Stimulated activated memory B cell treated with anti-CD40 and anti-IgM and Interleukin-4, amounts not matched to agents 10 μg/mL and 1 μg/mL and 100 μg/mL, for 72 hours (primary cell): Measurements from ENCODE around the gene GCC2.

ENCODE experiments used
- ATAC-seq: fragments of 150-1000 bp; cut with Tn5 transposase; 2 replicates; pipeline ENCODE4 v1.10.0; 2021
- H3K27ac Mint-ChIP-seq: one replicate; pipeline ENCODE4 v1.8.0; 2022; ENCODE audit warnings: mild to moderate bottlenecking, mixed read lengths
- H3K27me3 Mint-ChIP-seq: one replicate; pipeline ENCODE4 v1.8.0; 2022; ENCODE audit warnings: mixed read lengths
- H3K36me3 Mint-ChIP-seq: one replicate; pipeline ENCODE4 v1.8.0; 2022; ENCODE audit warnings: mixed read lengths
- H3K4me1 Mint-ChIP-seq: one replicate; pipeline ENCODE4 v1.8.0; 2022; ENCODE audit warnings: mixed read lengths
- H3K4me3 Mint-ChIP-seq: one replicate; pipeline ENCODE4 v1.8.0; 2022; ENCODE audit warnings: mild to moderate bottlenecking, moderate library complexity, mixed read lengths
- H3K9me3 Mint-ChIP-seq: one replicate; pipeline ENCODE4 v1.8.0; 2022; ENCODE audit warnings: mixed read lengths

GCC2 gene

DNA sequence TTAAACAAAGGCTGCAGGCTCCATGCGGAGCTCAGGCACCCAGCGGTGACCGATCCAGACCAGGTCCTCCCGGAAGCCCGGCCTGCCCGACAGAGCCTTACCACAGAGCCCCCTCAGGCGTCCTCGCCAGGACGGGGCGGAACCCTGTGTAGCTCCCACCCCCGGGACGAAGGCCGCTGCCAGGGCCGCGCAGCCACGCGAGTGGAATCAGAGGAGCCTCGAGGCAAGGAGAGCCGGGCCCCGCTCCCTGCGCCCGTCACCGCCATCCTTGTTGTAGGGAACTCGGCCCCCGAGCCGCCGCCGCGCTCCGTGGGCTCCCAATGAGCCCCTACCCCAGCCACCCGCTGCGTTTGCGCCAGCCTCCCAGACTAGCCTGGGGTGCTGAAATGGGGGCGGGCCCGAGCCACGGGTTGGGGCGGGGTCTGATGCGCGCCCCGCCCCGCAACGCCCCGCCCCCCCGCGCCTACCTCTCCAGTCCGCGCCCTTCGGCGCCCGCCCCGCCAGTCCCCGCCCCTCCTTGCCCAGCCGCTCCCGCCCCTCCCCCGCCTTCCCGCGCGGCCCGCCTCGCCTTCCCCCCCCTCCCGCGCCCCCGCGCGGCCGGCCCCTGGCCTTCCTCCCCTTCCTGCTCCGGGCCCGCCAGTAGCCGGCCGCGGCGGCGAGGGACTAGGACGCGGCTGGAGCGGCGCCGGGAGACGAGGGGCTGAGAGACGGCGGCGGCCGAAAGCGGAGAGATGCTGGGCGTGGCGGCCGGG lies 85.0 kb downstream of the GCC2 start, which contains the start of gene LIMS1:
TSS of gene LIMS1 (plus strand) at position 639 of the 752 bp plus-strand sequence. CDS start at position 732, 93 bp downstream.
- peak; percentile 97 for ATAC-seq

DNA sequence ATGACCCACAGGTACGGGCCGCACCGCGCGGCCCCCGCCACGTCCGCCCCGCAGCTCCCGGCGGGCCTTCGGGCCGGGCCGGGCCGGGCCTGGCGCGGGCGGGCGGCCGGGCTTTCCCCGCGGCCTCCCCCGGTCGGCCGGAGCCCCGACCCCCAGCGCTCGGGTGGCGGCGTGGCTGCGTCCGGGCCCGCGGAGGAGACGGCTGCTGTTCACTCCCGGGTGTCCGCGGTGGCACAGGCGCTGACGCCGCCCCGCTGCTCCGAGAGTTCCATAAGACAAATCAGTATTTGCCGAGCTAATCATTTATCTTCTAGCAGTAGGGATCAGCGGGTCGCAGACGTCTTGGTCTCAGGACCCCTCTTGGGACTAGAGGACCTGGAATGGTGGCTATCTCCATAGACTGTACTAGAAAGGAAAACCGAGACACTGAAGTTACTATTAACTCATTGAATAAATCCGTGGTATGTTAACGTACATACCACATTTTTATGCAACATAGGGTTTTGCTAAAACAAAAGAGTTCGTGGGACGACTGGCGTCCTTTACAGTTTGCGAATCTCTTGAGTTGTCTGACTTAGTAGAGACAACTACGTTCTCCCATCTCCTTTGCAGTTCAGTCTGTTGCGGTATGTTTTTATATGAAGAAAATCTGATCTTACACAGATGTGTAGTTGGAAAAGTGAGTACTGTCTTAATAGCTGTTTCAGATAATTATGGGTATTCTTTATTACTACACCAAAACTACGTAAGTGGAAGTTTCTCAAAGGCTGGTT lies 85.8 kb downstream of the GCC2 start:
- Mint-ChIP-seq H3K9me3 (no peaks in the 10 kb centered on the region), H3K27me3 (no peaks in the 10 kb centered on the region), H3K4me3 (peak overlapping the region; percentile 92), H3K27ac (peak overlapping the region; percentile 79), H3K4me1 (peaks cover 39% of the 10 kb centered on the region), H3K36me3 (peaks cover 5% of the 10 kb centered on the region)
- peak; percentile 67 for ATAC-seq

More for the DNA sequence above, 85.0 kb downstream of the GCC2 start, which contains the start of gene LIMS1:
- Mint-ChIP-seq H3K4me1 (peaks cover 39% of the 10 kb centered on the region), H3K4me3 (peak within 1 kb of the TSS; percentile 92), H3K27ac (peak within 1 kb of the TSS; percentile 79), H3K36me3 (peaks cover 5% of the 10 kb centered on the region), H3K9me3 (no peaks in the 10 kb centered on the region), H3K27me3 (no peaks in the 10 kb centered on the region)

DNA sequence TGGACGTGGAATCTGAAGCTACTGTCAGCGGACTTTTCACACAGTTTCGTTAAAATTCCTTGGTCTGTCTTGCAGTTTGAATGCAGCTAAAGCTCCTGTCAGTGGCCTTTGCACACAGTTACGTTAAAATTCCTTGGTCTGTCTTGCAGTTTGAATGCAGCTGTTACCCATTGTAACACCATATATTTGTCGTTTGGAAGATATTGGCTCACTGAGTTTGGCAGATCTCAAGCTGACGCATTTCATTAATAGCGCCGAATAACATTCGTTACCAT lies 86.3 kb downstream of the GCC2 start:
- Mint-ChIP-seq H3K36me3 (peaks cover 5% of the 10 kb centered on the region), H3K9me3 (no peaks in the 10 kb centered on the region), H3K4me3 (peak overlapping the region; percentile 92), H3K27me3 (no peaks in the 10 kb centered on the region), H3K4me1 (peaks cover 39% of the 10 kb centered on the region), H3K27ac (peak overlapping the region; percentile 79)
- ATAC-seq, result no peak

DNA sequence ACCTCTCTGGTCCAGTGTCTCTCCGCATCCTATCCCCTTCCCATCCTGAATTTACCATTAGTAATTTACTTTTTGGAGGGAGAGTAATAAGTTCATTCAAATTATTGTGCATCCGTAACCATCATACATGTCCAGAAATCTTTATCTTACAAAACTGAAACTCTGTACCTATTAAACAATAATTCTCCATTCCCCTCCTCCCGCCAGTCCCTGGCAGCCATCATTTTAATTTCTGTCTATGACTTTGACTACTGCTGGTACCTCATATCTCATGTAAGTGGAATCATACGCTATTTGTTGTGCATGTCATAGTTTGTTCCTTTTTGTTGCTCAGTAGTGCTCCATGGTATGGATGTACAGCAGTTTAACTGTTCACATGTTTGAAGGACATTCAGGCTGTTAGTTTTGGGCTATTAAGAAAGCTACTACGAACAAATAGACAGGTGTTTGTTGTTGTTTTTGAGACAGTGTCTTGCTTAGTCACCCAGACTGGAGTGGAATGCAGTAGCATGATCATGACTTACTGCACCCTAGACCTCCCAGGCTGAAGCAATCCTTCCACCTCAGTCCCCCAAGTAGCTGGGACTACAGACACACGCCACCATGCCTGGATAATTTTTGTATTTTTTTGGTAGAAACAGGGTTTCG lies 87.3 kb downstream of the GCC2 start:
- H3K4me3 Mint-ChIP-seq, result peak overlapping the region; percentile 7
- H3K9me3 Mint-ChIP-seq, result no peaks in the 10 kb centered on the region
- no peak for ATAC-seq
- H3K27ac Mint-ChIP-seq, result no peak overlapping the region
- H3K36me3 Mint-ChIP-seq, result peaks cover 5% of the 10 kb centered on the region
- no peaks in the 10 kb centered on the region for H3K27me3 Mint-ChIP-seq
- H3K4me1 Mint-ChIP-seq, result peaks cover 33% of the 10 kb centered on the region

GRCh38 chr2:108536911-108537310 lies 87.9 kb downstream of the GCC2 start:
- peaks cover 31% of the 10 kb centered on the region for H3K4me1 Mint-ChIP-seq
- H3K27me3 Mint-ChIP-seq, result no peaks in the 10 kb centered on the region
- no peak overlapping the region for H3K4me3 Mint-ChIP-seq
- no peak overlapping the region for H3K27ac Mint-ChIP-seq
- no peaks in the 10 kb centered on the region for H3K9me3 Mint-ChIP-seq
- no peak for ATAC-seq
- peaks cover 5% of the 10 kb centered on the region for H3K36me3 Mint-ChIP-seq

DNA sequence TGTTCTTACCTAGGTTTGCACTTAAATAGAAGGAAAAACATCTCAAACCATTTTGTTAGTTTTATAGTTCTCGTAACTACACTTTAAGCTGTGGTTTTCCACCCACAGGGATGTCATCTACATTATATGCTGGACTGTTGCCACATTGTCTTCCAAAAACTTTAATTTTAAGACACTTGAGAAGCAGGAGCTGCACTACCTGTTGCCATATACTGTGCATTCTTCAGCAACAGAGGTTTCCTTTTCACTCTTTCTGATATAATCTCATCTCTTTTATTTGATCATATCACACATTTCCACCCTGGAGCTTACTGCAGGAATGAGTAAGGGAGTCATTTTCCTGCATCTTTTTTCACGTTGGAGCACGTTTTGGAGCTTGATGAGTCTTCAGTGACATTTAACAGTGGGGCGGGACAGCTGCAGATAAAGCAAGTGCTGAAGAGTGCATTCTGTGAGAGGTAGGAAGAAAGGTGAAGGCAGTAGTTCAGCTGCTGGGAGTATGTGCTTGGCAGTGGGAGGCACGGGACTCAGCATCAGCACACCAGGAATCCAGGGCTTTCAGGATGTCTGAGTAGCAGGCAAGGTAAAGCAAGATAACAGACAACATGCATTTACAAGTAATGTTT lies 89.1 kb downstream of the GCC2 start:
- Mint-ChIP-seq H3K4me3 (no peak overlapping the region), H3K4me1 (peaks cover 27% of the 10 kb centered on the region), H3K27me3 (no peaks in the 10 kb centered on the region), H3K36me3 (peaks cover 5% of the 10 kb centered on the region), H3K9me3 (no peaks in the 10 kb centered on the region), H3K27ac (peak overlapping the region; percentile 3)
- ATAC-seq, result no peak

GRCh38 chr2:108541451-108541850 lies 92.4 kb downstream of the GCC2 start:
- ATAC-seq, result no peak
- no peak overlapping the region for H3K4me3 Mint-ChIP-seq
- no peak overlapping the region for H3K27ac Mint-ChIP-seq
- H3K9me3 Mint-ChIP-seq, result no peaks in the 10 kb centered on the region
- no peaks in the 10 kb centered on the region for H3K27me3 Mint-ChIP-seq
- H3K36me3 Mint-ChIP-seq, result peaks cover 20% of the 10 kb centered on the region
- peaks cover 10% of the 10 kb centered on the region for H3K4me1 Mint-ChIP-seq

- Mint-ChIP-seq H3K9me3 (no peaks in the 10 kb centered on the region), H3K4me1 (peaks cover 14% of the 10 kb centered on the region), H3K4me3 (no peak overlapping the region), H3K27ac (no peak overlapping the region), H3K27me3 (no peaks in the 10 kb centered on the region), H3K36me3 (peaks cover 20% of the 10 kb centered on the region)
- no peak for ATAC-seq
These were observed 93.1 kb downstream of the GCC2 start for GRCh38 chr2:108542071-108542470.

DNA sequence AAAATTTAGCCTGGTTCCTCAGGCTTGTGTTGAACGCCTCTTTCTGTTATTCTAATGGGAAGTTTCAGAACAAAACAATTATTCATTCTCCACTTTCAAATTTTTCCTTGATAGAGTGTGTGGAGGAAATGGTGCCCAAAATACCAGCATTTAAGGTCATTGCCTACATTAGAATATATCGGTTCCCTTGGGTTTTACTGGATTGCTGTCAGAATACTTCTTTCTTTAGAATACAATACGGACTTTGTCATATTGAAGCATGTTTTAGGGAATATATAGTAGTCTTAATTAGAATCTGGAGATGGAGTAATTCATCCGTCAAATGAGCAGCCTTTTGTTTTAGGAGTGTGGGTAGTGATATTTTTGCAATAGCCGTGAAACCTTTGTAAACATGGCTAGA lies 98.6 kb downstream of the GCC2 start:
- no peaks in the 10 kb centered on the region for H3K9me3 Mint-ChIP-seq
- H3K27ac Mint-ChIP-seq, result no peak overlapping the region
- no peaks in the 10 kb centered on the region for H3K27me3 Mint-ChIP-seq
- H3K36me3 Mint-ChIP-seq, result peaks cover 15% of the 10 kb centered on the region
- H3K4me3 Mint-ChIP-seq, result no peak overlapping the region
- H3K4me1 Mint-ChIP-seq, result peaks cover 18% of the 10 kb centered on the region
- ATAC-seq, result no peak

- ATAC-seq, result no peak
- Mint-ChIP-seq H3K4me3 (no peak overlapping the region), H3K27ac (no peak overlapping the region), H3K36me3 (peaks cover 15% of the 10 kb centered on the region), H3K4me1 (peaks cover 18% of the 10 kb centered on the region), H3K9me3 (no peaks in the 10 kb centered on the region), H3K27me3 (no peaks in the 10 kb centered on the region)
These were observed 99.4 kb downstream of the GCC2 start for GRCh38 chr2:108548208-108549003.

GRCh38 chr2:108552566-108552965 lies 103.6 kb downstream of the GCC2 start:
- Mint-ChIP-seq H3K27ac (no peak overlapping the region), H3K4me3 (no peak overlapping the region), H3K27me3 (no peaks in the 10 kb centered on the region), H3K36me3 (peaks cover 9% of the 10 kb centered on the region), H3K9me3 (no peaks in the 10 kb centered on the region), H3K4me1 (peaks cover 23% of the 10 kb centered on the region)
- no peak for ATAC-seq

DNA sequence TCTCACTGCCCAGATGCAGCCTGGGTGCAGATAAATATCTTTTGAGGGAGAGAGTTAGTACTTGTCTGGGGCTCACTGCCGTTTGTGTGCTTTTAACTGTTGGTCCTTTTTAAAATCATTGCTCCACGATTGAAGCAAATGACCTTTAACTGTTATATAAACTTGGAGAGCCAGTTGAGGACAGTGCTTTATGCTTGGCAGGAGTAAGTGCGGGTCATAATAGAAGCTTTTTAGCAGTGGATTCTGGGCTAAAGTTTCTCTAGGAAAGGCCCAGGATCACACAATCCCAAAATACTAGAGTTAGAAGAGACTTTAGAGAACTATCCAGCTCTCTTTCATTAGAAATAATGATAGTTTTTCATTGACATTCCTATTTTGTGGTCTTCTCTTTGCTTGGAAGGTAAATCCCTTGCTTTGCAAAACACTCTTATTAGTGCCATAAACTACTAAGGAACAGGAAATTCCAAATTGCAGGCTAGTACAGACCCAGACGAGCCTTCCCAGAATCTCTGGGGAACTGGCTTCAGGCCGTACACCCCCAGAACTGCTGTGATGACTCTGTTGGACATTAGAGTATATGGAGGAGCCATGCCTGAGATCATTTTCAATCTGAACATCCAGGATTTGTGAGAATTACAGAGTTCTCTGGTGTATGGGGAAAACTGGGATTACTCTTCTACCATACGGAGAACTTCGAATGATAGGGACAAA lies 104.4 kb downstream of the GCC2 start:
- Mint-ChIP-seq H3K4me3 (no peak overlapping the region), H3K27me3 (no peaks in the 10 kb centered on the region), H3K9me3 (no peaks in the 10 kb centered on the region), H3K27ac (no peak overlapping the region), H3K4me1 (peaks cover 15% of the 10 kb centered on the region), H3K36me3 (peaks cover 9% of the 10 kb centered on the region)
- no peak for ATAC-seq

GRCh38 chr2:108554528-108554927 lies 105.5 kb downstream of the GCC2 start:
- Mint-ChIP-seq H3K27me3 (no peaks in the 10 kb centered on the region), H3K4me1 (peaks cover 15% of the 10 kb centered on the region), H3K4me3 (no peak overlapping the region), H3K9me3 (no peaks in the 10 kb centered on the region), H3K27ac (no peak overlapping the region), H3K36me3 (peaks cover 9% of the 10 kb centered on the region)
- ATAC-seq, result no peak

- Mint-ChIP-seq H3K27me3 (no peaks in the 10 kb centered on the region), H3K36me3 (peaks cover 15% of the 10 kb centered on the region), H3K4me3 (no peak overlapping the region)
These were observed 106.6 kb downstream of the GCC2 start for GRCh38 chr2:108555572-108555971.

More at GRCh38 chr2:108555572-108555971, 106.6 kb downstream of the GCC2 start:
- Mint-ChIP-seq H3K4me1 (peaks cover 23% of the 10 kb centered on the region), H3K27ac (no peak overlapping the region), H3K9me3 (no peaks in the 10 kb centered on the region)
- ATAC-seq, result no peak
